Astrocyte (in vitro differentiated cells and primary cell): ENCODE results near the gene IPO4.

Experiments
- EZH2 ChIP-seq: IDR thresholded peaks from 2 replicates; pipeline ENCODE4 v1.6.1; 2012; ENCODE audit warnings: mild to moderate bottlenecking, low read length, inconsistent platforms; ENCODE audit not compliant: insufficient read depth
- TF ChIP-seq, protein P1 (sequence below): IDR thresholded peaks from 2 replicates; pipeline ENCODE4 v1.5.1; 2011; ENCODE audit warnings: low read depth, mild to moderate bottlenecking, inconsistent platforms, low read length, moderate library complexity; ENCODE audit not compliant: insufficient read depth

DNA sequence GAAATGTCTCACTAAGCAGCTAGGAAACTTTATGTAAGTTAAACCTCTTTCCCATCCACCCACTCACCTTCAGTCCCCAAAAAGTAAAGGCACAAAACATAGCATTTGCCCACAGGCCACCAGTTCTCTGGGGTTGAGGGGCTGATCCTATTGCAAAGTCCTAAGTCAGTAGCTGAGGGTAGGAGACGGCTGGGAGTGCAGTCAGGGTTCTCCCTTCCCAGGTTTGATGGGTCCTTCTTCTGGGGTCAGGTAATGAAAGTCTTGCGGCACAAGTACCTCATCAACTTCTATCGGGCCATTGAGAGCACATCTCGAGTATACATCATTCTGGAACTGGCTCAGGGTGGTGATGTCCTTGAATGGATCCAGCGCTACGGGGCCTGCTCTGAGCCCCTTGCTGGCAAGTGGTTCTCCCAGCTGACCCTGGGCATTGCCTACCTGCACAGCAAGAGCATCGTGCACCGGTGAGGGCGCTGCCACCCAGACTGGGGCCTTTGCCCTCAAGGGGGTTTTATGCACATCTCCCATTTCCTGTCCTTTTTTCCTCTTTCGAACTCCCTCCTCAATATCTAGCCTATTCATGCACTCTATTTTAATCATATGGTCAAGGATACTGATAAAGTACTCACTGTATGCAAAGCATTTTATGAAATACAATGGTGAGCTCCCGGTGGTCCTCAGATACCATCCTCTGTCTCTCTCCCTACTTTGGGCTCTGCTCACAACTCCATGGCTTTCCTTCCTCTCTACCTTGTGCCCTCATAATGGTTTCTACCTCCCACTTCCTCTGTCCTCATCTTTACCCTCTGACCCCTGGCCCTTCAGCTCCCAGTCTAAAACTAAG lies 17.9 kb upstream of the IPO4 start:
- TF ChIP-seq, protein P1, sequence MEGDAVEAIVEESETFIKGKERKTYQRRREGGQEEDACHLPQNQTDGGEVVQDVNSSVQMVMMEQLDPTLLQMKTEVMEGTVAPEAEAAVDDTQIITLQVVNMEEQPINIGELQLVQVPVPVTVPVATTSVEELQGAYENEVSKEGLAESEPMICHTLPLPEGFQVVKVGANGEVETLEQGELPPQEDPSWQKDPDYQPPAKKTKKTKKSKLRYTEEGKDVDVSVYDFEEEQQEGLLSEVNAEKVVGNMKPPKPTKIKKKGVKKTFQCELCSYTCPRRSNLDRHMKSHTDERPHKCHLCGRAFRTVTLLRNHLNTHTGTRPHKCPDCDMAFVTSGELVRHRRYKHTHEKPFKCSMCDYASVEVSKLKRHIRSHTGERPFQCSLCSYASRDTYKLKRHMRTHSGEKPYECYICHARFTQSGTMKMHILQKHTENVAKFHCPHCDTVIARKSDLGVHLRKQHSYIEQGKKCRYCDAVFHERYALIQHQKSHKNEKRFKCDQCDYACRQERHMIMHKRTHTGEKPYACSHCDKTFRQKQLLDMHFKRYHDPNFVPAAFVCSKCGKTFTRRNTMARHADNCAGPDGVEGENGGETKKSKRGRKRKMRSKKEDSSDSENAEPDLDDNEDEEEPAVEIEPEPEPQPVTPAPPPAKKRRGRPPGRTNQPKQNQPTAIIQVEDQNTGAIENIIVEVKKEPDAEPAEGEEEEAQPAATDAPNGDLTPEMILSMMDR = no peak
- TF ChIP-seq EZH2 = no peak
